SHP77 (cell line): ENCODE data around the gene NQO1.
"Not testable (repeated sequence)": the region's sequence is repeated elsewhere in the genome, so short reads cannot be mapped to it uniquely, and the experiment has no call there.

Experiments
- DNase-seq, 2 experiments: peaks; one replicate each; lab custom pipeline; 2025; lab: John Stamatoyannopoulos, UW

The NQO1 gene

GRCh38 chr16:69726313-69727060 is at the start of gene NQO1:
TSS of gene NQO1 (minus strand) at chr16:69726560. CDS start at chr16:69726439, 121 bp downstream.
- DNase-seq, result peak; percentile 97 to 99

DNA sequence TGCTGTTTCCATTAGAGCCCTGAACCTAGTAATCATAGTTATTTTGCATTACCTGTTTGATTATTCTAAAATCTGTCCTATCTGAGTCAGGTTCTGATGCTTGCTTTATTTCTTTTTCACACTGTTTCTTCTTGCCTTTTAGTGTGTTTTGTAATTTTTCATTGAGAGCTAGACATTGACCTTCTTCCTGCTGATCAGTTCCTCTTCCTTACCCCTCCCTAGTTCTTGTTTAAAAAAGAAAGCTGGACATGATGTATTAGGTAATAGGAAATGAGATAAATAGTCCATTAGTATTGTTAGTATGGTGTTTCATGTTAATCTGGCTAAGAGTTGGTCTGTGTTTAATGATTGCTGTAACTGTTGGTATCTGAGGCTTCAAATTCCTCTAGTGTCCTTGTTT is 49.2 kb upstream of the NQO1 start:
- no peak for DNase-seq

DNA sequence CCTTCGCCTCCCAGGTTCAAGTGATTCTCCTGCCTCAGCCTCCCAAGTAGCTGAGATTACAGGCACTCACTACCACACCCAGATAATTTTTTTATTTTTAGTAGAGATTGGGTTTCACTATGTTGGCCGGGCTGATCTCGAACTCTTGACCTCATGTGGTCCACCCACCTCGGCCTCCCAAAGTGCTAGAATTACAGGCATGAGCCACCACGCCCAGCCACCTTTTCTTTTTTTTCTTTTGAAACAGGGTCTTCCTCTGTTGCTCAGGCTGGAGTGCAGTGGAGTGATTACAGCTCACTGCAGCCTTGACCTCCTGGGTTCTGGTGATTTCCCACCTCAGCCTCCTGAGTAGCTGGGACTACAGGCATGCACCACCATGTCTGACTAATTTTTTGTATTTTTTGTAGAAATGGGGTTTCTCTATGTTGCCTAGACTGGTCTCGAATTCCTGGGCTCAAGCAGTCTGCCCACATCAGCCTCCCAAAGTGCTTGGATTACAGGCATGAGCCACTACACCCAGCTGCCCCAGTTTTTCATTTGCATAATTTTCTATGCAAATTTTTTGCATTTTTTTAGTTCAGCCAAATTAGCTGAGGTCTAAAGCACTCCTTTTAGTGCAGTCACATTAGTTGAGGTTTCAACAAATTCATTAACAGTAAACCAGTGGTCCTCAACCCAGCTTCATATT is 47.0 kb upstream of the NQO1 start:
- DNase-seq, result no peak

DNA sequence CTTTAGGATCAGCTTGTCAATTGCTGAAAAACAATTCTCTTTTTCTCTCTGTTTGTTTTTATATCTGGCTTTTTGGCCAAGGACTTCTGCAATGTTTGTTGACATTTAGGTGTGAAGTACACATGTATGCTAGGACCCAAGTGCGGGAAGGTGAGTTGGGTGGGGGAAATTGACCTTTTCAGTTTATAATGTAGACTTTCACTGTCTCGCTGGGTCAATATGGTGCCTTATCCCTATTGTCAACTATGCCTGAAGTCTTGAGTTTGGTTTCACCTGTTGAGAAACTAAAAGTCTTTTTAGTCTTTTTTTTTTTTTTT is 45.2 kb upstream of the NQO1 start:
- DNase-seq, result no peak

DNA sequence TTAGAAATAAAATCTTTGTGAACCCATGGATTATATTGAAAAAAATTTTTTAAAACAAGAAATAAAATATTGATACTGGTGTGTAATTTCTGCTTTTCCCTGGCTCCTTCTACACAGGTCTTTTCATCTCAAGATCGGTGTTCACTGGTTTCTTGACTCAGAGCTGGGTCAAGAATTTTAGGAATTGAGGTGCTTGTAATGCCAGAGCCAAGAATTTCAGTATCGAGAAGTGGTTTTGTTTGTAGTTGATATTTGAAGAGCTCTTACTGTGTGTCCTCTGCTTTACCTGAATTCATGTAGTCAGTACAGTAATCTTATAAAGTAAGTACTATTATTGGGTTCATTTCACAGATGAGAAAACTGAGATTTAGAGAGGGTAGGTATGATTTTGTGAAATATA is 43.0 kb upstream of the NQO1 start:
- DNase-seq, result no peak

GRCh38 chr16:69768666-69769065 is 42.3 kb upstream of the NQO1 start:
- DNase-seq, result no peak

DNA sequence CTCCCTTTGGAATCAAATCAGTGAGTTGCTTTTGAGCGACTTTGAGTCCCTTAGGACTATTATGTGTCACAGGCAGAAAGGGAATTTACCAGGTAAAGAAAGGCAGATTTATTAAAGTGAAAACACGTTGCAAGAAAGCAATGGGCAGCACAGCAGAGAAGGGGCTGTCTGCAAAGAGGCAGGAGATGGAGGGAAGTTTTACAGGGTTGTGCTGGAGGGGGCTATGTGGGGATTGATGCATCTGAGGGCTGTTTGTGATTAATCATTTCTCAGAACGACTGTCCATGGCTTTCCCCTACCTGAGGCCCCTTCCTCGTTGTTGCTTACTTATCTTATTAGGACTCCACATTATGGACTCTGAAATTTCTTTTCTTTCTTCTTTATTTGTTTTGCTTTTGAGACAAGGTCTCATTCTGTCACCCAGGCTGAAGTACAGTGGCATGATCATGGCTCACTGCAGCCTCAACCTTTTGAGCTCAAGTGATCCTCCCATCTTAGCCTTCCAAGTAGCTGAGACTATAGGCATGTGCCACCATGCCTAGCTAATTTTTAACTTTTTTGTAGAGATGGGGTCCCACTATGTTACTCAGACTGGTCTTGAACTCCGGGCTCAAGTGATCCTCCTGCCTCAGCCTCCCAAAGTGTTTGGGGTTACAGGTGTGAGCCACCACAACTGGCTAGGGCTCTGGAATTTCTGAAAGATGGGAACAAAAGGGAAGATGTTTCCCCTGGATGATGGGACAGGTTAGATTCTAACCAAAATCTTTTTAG is 41.3 kb upstream of the NQO1 start:
- no peak for DNase-seq

- no peak for DNase-seq
Observed at GRCh38 chr16:69763599-69763942, 37.2 kb upstream of the NQO1 start.

GRCh38 chr16:69762814-69763598 is 36.6 kb upstream of the NQO1 start:
- DNase-seq, result no peak

GRCh38 chr16:69761983-69762813 is 35.8 kb upstream of the NQO1 start, which contains the start of gene WWP2:
TSS of gene WWP2 (plus strand) at chr16:69762332. CDS start at chr16:69787011, 24,679 bp downstream.
- DNase-seq, result peak; percentile 81 to 93

DNA sequence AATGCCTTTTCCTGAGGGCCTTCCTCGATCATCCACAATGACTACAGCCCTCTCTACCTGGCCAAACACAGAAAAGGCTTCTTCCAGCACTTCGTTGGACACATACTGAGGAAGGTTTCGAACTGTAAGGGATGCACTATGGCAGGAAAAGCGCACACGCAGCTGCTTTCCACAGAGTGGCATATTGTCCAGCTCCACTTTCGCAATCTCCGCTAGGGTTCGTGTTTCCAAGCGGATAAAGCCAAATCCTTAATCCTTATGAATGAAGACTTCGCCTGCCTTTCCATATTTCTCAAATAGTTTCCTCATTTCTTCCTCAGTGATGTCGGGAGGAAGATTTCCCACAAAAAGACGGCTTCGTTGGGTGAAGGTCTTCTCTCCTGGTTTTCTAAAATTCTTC is 31.0 kb upstream of the NQO1 start:
- DNase-seq, result not testable (repeated sequence)

GRCh38 chr16:69756705-69757104 is 30.3 kb upstream of the NQO1 start:
- DNase-seq, result no peak

DNA sequence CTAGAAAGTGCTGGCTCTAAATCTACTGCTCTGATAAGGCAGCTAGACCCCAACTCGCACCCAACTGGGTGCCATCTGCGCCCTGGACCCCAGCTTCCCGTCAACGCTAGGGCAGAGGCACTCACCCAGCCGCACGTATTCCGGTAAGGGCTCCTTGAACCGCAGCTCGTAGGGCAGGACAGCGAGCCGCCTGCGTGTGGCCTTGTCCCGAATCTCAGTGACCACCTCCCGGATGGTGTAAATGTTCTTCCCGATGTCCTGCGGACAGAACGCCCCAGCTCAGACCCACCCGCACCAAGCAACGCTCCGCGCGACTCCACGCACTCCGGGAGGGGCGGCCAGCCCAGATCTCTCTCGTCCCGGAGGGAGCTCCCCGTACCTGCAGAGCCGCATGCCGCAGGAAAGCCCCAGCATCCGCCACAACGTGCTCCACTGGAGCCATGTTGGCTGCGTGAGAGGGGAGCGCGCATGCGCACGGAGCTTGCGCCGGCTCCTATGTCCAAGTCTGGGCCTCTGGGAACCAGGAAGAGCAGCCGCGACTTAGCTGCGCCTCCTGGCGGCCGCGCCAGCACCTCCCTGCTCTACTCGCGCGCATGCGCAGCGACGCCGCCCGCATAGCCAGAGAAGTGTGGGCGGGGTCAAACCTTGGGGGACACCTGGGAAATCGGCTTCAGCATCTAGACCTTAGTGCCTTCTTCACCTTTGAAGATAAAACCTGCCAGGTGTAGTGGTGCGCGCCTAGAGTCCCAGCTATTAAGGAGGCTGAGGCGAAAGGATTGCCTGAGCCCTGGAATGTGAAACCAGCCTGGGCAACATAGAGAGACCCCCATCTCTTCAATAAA is 28.3 kb upstream of the NQO1 start, which contains the start of gene NOB1:
Gene NOB1, minus strand, starts transcription at position 458 of the 842 bp plus-strand sequence. Its CDS starts 16 bp downstream, at position 442.
- peak; percentile 96 to 99 for DNase-seq

GRCh38 chr16:69754143-69754468 is 27.7 kb upstream of the NQO1 start:
- no peak for DNase-seq

DNA sequence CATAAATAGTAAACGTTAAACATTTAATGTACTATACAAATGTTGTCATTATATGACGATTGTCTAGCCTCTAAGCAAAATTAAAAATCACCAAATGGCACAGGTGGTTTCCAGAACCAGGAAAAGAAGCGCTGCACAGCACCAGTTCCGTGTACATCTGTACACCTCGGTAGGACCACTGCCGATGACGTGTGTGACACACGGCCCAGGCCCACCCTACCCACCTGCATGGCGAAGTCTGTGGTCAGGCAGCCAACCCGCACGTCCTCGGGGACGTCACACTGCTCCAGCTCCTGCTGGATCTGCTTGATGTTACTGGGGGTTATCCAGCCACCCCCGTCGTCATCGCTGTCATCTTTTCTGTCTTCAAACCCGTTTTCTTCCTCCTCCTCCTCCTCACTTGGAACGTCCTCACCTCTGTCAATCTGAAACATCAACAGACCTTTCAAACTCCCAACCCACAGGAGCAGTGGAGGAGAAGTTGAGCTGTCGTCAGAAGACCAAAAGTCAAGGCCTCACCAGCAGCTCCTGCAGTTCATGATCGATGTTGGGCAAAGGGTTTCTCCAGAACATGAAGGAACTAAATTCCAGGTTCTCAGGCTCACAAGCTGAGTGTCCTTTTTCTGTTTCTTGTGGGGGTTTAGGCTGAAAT is 22.5 kb upstream of the NQO1 start:
- DNase-seq, result no peak

GRCh38 chr16:69747115-69747514 is 20.8 kb upstream of the NQO1 start:
- no peak for DNase-seq

DNA sequence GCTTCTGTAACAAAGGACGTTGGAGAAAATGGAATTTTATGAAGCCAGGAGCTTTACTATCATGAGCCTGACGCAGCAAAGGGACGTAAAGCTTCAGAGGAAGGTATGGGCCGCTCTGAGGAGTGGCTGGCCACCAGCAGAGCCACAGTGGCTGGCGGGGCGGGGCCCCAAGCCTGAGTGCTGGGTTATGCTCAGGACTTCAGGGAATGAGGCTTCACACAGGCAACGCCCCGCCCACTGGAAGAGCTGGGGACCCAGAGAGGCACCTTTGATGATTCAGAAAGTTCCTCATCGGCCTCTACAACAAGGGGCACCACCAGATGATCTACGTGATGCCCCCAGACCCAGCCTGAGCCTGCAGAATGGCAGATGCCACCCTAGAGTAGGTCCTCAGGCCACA is 19.6 kb upstream of the NQO1 start:
- no peak for DNase-seq

DNA sequence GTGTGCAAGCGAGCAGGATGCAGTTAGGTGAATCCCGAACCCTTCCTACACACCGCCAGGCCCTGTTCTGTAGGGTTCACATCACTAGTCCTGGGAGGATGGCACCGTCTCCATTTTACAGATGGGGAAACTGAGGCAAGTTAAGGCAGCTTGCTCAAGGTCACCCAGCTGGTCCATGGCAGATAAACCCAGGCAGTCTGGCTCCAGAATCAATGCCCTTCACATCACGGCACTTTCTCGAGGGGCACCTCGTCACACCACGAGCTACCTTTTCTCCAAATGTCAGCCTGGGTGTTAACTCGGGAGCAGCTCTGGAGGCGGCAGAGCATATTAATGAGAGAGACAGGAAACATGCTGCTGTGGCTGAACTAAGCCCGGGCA is 18.9 kb upstream of the NQO1 start:
- no peak for DNase-seq

- DNase-seq, result no peak
Observed at GRCh38 chr16:69744363-69745231, 18.2 kb upstream of the NQO1 start.
